Uterus (tissue), 4 donors: ENCODE measurements around the gene KRTAP10-12. TPM values are rescaled to one million over a fixed set of nuclear protein-coding genes. Genes with fewer than 3 reads are reported as not detected.

Experiments used
- DNase-seq, 2 donors: peaks; one replicate each; pipeline ENCODE4 v3.0.0-alpha.2; 2019 to 2020
- H3K27ac ChIP-seq, 2 donors: fragments of 200-600 bp; sonication (generic); 1 replicate in 1 of 2; 2 replicates in 1 of 2; pipeline ENCODE4 v1.5.1; 2016 to 2018
- H3K27me3 ChIP-seq, 2 donors: fragments of 200-600 bp; sonication (generic); one replicate each; pipeline ENCODE4 v1.5.1; 2018 to 2019; ENCODE audit warnings: control low read depth in 1 of 2
- H3K36me3 ChIP-seq, 2 donors: fragments of 200-600 bp; sonication (generic); one replicate each; pipeline ENCODE4 v1.5.1; 2019; ENCODE audit warnings: control low read depth in 1 of 2
- H3K4me1 ChIP-seq, 2 donors: fragments of 200-600 bp; sonication (generic); one replicate each; pipeline ENCODE4 v1.5.1; 2018 to 2019; ENCODE audit warnings: control low read depth in 1 of 2
- H3K4me3 ChIP-seq, 2 donors: fragments of 200-600 bp; sonication (generic); 1 replicate in 1 of 2; 2 replicates in 1 of 2; pipeline ENCODE4 v1.5.1; 2018 to 2019; ENCODE audit warnings: mild to moderate bottlenecking in 1 of 2
- H3K9me3 ChIP-seq, 2 donors: fragments of 200-600 bp; sonication (generic); one replicate each; pipeline ENCODE4 v1.5.1; 2019; ENCODE audit warnings: control low read depth in 1 of 2
- CTCF ChIP-seq, 4 experiments: fragments of 200-600 bp in 2 of 4; fragments of 450-650 bp in 2 of 4; sonication (generic) in 2 of 4; IDR thresholded peaks; one replicate each; pipeline ENCODE4 v1.5.1; 2016 to 2019; ENCODE audit warnings: antibody characterized with exemption in 4 of 4, mild to moderate bottlenecking in 2 of 4, moderate library complexity in 1 of 4
- POLR2A ChIP-seq, 2 donors: fragments of 450-650 bp; IDR thresholded peaks; one replicate each; pipeline ENCODE4 v1.6.1; 2016; ENCODE audit warnings: antibody characterized with exemption in 2 of 2, mild to moderate bottlenecking in 1 of 2, moderate library complexity in 1 of 2
- intact Hi-C: fragments of 100-400 bp; cut with DNase I; formaldehyde crosslinking; loops from one replicate; pipeline ENCODE4 v1.15.1; 2023; ENCODE audit warnings: low total_unique reads
- total RNA-seq, 4 donors: library from RNA; depleted of rRNA in 3 of 4; stranded (reverse); fragments of >200 nt in 3 of 4; gene quantifications; one replicate each; pipeline versions ENCODE4 v1.1.0 to v1.2.4, GENCODE V29; 2014 to 2023
- donor health status: DM: yes; HTN: yes; CAD: no.

Gene KRTAP10-12
- total RNA-seq, 4 donors from 2014 or later = not detected

DNA sequence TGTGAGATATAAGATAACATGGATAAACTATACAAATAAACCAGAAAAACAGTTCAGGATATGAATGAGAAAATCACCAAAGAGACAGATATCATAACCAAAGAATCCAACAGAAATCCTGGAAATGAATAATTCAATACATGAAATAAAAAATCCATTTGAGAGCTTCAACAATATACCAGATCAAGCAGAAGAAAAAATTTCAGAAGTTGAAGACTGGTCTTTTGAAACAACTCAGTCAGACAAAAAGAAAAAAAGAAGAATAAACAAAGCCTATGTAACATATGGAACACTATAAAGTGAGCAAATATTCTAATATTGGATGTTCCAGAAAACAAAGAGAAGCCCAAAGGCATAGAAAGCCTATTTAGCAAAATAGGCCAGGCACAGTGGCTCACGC lies 25.1 kb upstream of the KRTAP10-12 start:
- intact Hi-C loops = no loop called here
- DNase-seq = no peak
- TF ChIP-seq CTCF (IDR thresholded peaks at IDR 0.05) = no peak
- TF ChIP-seq POLR2A (IDR thresholded peaks at IDR 0.05) = no peak
- Histone ChIP-seq H3K27me3 (no peaks in the 10 kb centered on the region), H3K27ac (no peak overlapping the region), H3K9me3 (peaks cover 0 to 6% of the 10 kb centered on the region in 2 donors), H3K36me3 (no peaks in the 10 kb centered on the region), H3K4me1 (no peaks in the 10 kb centered on the region), H3K4me3 (no peak overlapping the region)

DNA sequence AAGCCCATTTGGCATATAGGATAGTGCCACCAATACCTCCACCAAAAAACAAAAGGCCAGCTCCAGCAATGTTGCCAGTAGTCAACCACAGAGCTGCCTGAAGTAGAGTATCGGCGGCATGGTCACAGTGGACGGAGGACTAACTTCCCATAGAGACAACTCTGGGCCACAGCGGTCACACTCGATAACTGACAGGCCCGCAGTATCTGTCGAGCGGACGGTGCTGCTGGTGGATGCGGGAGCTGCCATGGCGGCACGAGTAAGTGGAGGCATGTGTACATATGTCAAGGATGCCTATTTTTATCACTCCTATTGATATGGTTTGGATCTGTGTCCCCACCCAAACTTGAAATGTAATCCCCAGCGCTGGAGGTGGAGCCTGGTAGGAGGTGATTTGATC lies 19.1 kb upstream of the KRTAP10-12 start:
- Histone ChIP-seq H3K9me3 (no peaks in the 10 kb centered on the region), H3K4me3 (no peak overlapping the region), H3K27me3 (no peaks in the 10 kb centered on the region), H3K4me1 (no peaks in the 10 kb centered on the region), H3K36me3 (no peaks in the 10 kb centered on the region), H3K27ac (no peak overlapping the region)
- TF ChIP-seq POLR2A (IDR thresholded peaks at IDR 0.05) = no peak
- no peak for TF ChIP-seq CTCF (IDR thresholded peaks at IDR 0.05)
- DNase-seq = no peak
- intact Hi-C loops = no loop called here

DNA sequence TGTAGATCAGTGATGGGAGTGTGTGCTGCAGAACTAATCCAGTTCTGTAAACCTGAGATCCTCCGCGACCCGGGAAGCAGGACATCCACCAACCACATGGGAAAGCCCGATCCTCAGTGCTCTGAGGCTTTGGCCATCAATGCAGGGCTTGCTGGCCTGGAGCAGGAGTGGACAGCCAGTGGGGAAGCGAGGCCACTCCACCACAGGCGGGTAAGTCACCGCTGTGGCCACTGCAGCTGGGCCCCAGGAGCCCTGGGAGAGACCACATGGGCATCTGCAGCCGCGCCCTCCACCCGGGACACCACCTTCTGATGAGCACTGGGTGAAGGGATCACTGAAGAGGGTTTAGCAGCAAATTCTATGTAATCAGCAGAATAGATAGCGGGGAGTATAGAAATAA lies 15.8 kb upstream of the KRTAP10-12 start:
- no peaks in the 10 kb centered on the region for H3K9me3 ChIP-seq
- no peaks in the 10 kb centered on the region for H3K4me1 ChIP-seq
- DNase-seq = no peak
- TF ChIP-seq POLR2A (IDR thresholded peaks at IDR 0.05) = no peak
- H3K4me3 ChIP-seq = no peak overlapping the region
- H3K27ac ChIP-seq = no peak overlapping the region
- no peaks in the 10 kb centered on the region for H3K27me3 ChIP-seq
- intact Hi-C loops = no loop called here
- no peaks in the 10 kb centered on the region for H3K36me3 ChIP-seq

GRCh38 chr21:44681861-44682579 lies 15.0 kb upstream of the KRTAP10-12 start, which contains the start of gene KRTAP12-1:
TSS of gene KRTAP12-1 (minus strand) at chr21:44682163. CDS start at chr21:44682123, 40 bp downstream.
- H3K36me3 ChIP-seq = no peaks in the 10 kb centered on the region
- no peaks in the 10 kb centered on the region for H3K4me1 ChIP-seq
- intact Hi-C loops = no loop called here
- H3K9me3 ChIP-seq = no peaks in the 10 kb centered on the region
- no peak within 1 kb of the TSS for H3K27ac ChIP-seq
- no peaks in the 10 kb centered on the region for H3K27me3 ChIP-seq
- TF ChIP-seq POLR2A (IDR thresholded peaks at IDR 0.05) = no peak
- no peak for TF ChIP-seq CTCF (IDR thresholded peaks at IDR 0.05)
- DNase-seq = no peak
- H3K4me3 ChIP-seq = no peak within 1 kb of the TSS

DNA sequence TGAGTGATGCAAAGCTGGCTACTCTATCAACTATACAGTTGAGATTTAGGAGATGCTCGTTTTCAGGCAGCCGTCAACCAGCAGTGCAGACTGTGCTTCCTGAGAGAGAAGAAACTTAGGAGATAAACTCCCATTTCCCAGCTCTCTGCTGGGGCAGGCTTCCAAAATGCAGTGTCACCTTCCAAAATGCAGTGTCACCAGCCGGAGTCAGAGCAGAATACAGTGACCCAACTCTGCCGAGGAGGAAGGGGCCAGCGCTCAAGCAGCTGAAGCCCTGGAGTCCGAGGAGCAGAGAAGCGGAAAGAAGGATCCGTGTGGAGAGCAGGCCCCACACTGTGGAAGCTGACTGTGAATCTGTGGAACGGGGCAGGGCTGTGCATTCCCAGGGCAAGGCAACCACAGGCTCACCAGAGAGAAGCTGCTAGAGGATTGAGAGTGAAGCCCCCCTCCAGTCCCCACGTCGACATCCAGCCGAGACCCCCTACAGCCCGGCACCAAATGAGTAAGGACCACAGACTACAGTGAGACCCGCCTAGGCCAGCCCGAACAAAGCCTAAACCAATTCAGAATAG lies 14.3 kb upstream of the KRTAP10-12 start:
- no peaks in the 10 kb centered on the region for H3K9me3 ChIP-seq
- no peaks in the 10 kb centered on the region for H3K36me3 ChIP-seq
- intact Hi-C loops = no loop called here
- no peak overlapping the region for H3K4me3 ChIP-seq
- H3K27me3 ChIP-seq = no peaks in the 10 kb centered on the region
- no peak for TF ChIP-seq POLR2A (IDR thresholded peaks at IDR 0.05)
- TF ChIP-seq CTCF (IDR thresholded peaks at IDR 0.05) = no peak
- H3K27ac ChIP-seq = no peak overlapping the region
- no peaks in the 10 kb centered on the region for H3K4me1 ChIP-seq
- DNase-seq = no peak
